Uterus (tissue), 4 donors: ENCODE results near the gene EXOC4. TPM values are rescaled to one million over a fixed set of nuclear protein-coding genes. Genes with fewer than 3 reads are reported as not detected.

Experiments used
- DNase-seq, 2 donors: peaks; one replicate each; pipeline ENCODE4 v3.0.0-alpha.2; 2019 to 2020
- H3K27ac ChIP-seq, 2 donors: fragments of 200-600 bp; sonication (generic); 1 replicate in 1 of 2; 2 replicates in 1 of 2; pipeline ENCODE4 v1.5.1; 2016 to 2018
- H3K27me3 ChIP-seq, 2 donors: fragments of 200-600 bp; sonication (generic); one replicate each; pipeline ENCODE4 v1.5.1; 2018 to 2019; ENCODE audit warnings: control low read depth in 1 of 2
- H3K36me3 ChIP-seq, 2 donors: fragments of 200-600 bp; sonication (generic); one replicate each; pipeline ENCODE4 v1.5.1; 2019; ENCODE audit warnings: control low read depth in 1 of 2
- H3K4me1 ChIP-seq, 2 donors: fragments of 200-600 bp; sonication (generic); one replicate each; pipeline ENCODE4 v1.5.1; 2018 to 2019; ENCODE audit warnings: control low read depth in 1 of 2
- H3K4me3 ChIP-seq, 2 donors: fragments of 200-600 bp; sonication (generic); 1 replicate in 1 of 2; 2 replicates in 1 of 2; pipeline ENCODE4 v1.5.1; 2018 to 2019; ENCODE audit warnings: mild to moderate bottlenecking in 1 of 2
- H3K9me3 ChIP-seq, 2 donors: fragments of 200-600 bp; sonication (generic); one replicate each; pipeline ENCODE4 v1.5.1; 2019; ENCODE audit warnings: control low read depth in 1 of 2
- POLR2A ChIP-seq, 2 donors: fragments of 450-650 bp; IDR thresholded peaks; one replicate each; pipeline ENCODE4 v1.6.1; 2016; ENCODE audit warnings: antibody characterized with exemption in 2 of 2, mild to moderate bottlenecking in 1 of 2, moderate library complexity in 1 of 2
- intact Hi-C: fragments of 100-400 bp; cut with DNase I; formaldehyde crosslinking; loops from one replicate; pipeline ENCODE4 v1.15.1; 2023; ENCODE audit warnings: low total_unique reads
- total RNA-seq, 4 donors: library from RNA; depleted of rRNA in 3 of 4; stranded (reverse); fragments of >200 nt in 3 of 4; gene quantifications; one replicate each; pipeline versions ENCODE4 v1.1.0 to v1.2.4, GENCODE V29; 2014 to 2023
- TF ChIP-seq, protein P1 (sequence below), 4 experiments: fragments of 200-600 bp in 2 of 4; fragments of 450-650 bp in 2 of 4; sonication (generic) in 2 of 4; IDR thresholded peaks; one replicate each; pipeline ENCODE4 v1.5.1; 2016 to 2019; ENCODE audit warnings: antibody characterized with exemption in 4 of 4, mild to moderate bottlenecking in 2 of 4, moderate library complexity in 1 of 4
- donor health status: DM: yes; HTN: yes; CAD: no.

EXOC4 gene
- total RNA-seq, 4 donors from 2014 or later = 27.2 to 126 (median 65.4) TPM

DNA sequence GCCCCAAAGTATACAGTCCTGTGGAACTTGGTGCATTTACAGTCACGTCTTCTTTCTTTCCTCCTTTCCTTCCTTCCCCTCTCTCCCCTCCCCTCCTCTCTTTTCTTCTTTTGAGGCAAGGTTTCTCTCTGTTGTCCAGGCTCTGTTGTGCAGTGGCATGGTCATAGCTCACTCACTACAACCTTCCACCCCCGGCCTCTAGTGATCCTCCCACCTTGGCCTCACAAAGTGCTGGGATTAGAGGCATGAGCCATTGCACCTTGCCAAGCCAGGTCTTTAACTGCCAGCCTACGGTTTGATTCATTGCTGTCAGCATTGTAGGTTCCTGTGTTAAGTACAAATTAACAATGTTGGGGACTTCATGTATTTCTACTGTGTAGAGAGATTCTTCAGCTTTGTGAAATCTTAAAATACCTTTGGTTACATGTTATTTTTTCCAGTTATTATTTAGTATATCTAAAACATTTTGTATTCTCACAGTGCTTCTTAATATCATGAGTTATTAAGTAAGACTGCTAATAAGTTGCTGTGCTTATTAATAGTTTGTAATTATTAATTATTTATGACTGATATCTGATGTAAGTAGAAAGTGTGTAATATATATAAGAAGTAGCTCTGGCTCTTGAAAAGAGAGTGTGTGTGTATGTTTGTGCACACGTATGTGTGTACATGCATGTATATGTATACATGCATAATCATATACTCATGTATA lies 320.8 kb downstream of the EXOC4 start:
- TF ChIP-seq POLR2A (IDR thresholded peaks at IDR 0.05) = no peak
- TF ChIP-seq, protein P1, sequence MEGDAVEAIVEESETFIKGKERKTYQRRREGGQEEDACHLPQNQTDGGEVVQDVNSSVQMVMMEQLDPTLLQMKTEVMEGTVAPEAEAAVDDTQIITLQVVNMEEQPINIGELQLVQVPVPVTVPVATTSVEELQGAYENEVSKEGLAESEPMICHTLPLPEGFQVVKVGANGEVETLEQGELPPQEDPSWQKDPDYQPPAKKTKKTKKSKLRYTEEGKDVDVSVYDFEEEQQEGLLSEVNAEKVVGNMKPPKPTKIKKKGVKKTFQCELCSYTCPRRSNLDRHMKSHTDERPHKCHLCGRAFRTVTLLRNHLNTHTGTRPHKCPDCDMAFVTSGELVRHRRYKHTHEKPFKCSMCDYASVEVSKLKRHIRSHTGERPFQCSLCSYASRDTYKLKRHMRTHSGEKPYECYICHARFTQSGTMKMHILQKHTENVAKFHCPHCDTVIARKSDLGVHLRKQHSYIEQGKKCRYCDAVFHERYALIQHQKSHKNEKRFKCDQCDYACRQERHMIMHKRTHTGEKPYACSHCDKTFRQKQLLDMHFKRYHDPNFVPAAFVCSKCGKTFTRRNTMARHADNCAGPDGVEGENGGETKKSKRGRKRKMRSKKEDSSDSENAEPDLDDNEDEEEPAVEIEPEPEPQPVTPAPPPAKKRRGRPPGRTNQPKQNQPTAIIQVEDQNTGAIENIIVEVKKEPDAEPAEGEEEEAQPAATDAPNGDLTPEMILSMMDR (IDR thresholded peaks at IDR 0.05) = no peak
- intact Hi-C loops = no loop called here
- H3K4me3 ChIP-seq = no peak overlapping the region
- H3K4me1 ChIP-seq = no peaks in the 10 kb centered on the region
- H3K36me3 ChIP-seq = no peaks in the 10 kb centered on the region
- no peaks in the 10 kb centered on the region for H3K27me3 ChIP-seq
- no peak overlapping the region for H3K27ac ChIP-seq
- DNase-seq = no peak
- no peaks in the 10 kb centered on the region for H3K9me3 ChIP-seq

DNA sequence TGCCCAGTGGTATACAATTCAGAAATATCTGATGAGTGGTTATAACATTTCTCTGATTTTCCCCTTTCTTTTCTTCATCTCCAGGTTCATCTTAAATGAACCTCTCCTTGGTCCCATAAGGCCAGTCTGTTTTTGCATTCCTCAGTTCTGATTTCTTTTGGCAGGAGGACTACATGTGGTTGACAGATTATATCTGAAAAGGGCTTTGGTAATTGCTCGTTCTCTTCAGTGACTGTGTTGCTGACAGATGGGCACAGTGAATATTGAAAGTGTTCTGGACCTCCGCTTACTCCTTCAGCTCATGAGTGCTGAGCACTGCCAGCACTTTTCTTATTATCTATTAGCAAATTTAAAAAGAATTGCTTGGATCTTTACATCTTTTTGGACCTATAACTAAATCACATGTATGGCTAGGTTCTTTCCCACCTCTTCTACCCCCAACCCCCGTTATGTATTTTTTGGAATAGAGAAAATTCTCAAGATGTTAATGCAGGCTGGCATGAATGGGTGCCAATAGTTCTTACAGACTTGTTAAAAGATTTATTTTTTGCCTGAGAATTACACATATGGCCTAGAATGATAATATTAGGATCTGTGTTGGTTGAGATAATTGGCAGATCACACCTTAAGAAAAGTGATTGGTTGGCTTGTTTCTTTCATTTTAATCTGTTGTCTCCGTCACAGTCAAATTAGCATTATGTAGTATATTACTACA lies 323.0 kb downstream of the EXOC4 start:
- Histone ChIP-seq H3K27me3 (no peaks in the 10 kb centered on the region), H3K4me1 (no peaks in the 10 kb centered on the region), H3K27ac (no peak overlapping the region), H3K36me3 (no peaks in the 10 kb centered on the region), H3K9me3 (no peaks in the 10 kb centered on the region), H3K4me3 (no peak overlapping the region)
- intact Hi-C loops = no loop called here
- no peak for DNase-seq
- TF ChIP-seq, protein P1 (IDR thresholded peaks at IDR 0.05) = no peak
- TF ChIP-seq POLR2A (IDR thresholded peaks at IDR 0.05) = no peak

DNA sequence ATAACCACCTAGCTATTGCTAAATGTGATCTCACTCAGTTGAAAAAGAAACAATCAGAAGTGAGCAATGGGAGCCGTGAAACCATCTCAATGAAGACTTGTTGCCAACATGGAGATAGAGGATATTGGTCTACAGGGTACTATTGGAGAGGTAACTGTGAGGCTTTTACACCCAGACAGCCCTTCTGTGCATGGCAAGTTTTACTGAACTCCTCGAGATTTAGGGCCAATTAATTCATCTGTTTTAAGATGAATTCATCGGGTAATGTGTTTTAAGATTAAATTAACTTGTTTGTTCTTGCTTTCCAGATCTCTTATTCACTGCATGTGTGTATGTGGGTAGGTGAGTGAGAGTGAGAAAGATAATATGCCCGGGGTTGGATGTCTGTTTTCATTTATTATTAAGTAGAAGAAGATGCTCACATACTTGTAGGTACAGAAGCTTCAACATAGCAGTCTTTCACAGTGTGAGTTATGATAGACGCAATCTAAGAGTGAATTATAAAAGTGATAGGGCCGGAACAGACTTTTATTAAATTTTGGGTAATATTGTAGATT lies 323.8 kb downstream of the EXOC4 start:
- intact Hi-C loops = no loop called here
- TF ChIP-seq, protein P1 (IDR thresholded peaks at IDR 0.05) = no peak
- TF ChIP-seq POLR2A (IDR thresholded peaks at IDR 0.05) = no peak
- DNase-seq = no peak
- Histone ChIP-seq H3K27ac (no peak overlapping the region), H3K4me3 (no peak overlapping the region), H3K9me3 (no peaks in the 10 kb centered on the region), H3K36me3 (no peaks in the 10 kb centered on the region), H3K27me3 (no peaks in the 10 kb centered on the region), H3K4me1 (no peaks in the 10 kb centered on the region)

DNA sequence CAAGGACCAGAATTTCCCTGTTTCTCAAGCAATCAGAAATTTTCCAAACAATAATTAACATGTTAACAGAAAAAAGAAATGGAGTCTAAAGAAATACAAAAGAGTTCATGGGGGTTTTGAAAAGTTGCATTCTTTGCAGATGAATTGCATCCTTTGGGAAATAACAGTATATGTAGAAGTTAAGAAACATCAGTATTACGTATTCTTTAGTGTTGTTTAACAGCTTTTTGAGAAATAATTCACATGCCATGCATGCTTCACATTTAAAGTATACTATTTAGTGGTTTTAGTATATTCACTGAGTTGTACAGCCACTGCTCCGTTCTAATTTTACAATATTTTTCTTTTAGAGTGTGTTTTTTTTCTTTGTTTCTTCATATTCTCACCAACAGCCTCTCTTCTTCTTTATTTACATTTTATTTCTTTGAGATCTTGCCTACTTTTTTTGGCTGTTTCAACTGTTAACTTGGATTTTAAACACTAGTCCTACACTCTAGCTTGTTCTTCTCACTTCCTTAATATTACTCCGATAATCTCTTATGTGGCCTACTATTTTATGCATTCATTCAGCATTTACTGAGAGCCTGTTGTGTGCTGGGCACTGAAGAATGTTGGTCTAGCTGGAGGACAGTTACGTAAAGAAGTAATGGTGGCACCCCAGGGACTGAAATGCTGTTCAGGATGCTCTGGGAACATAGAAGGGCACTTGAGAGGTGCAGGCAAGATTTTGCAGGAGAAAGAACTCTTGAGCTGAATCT lies 330.1 kb downstream of the EXOC4 start:
- TF ChIP-seq POLR2A (IDR thresholded peaks at IDR 0.05) = no peak
- TF ChIP-seq, protein P1 (IDR thresholded peaks at IDR 0.05) = no peak
- no peak for DNase-seq
- H3K36me3 ChIP-seq = no peaks in the 10 kb centered on the region
- no peak overlapping the region for H3K4me3 ChIP-seq
- H3K4me1 ChIP-seq = no peaks in the 10 kb centered on the region
- intact Hi-C loops = no loop called here
- H3K9me3 ChIP-seq = no peaks in the 10 kb centered on the region
- no peaks in the 10 kb centered on the region for H3K27me3 ChIP-seq
- no peak overlapping the region for H3K27ac ChIP-seq
